NCI-H2081 (cell line): Measurements from ENCODE around the gene NR3C2.

Source experiments
- DNase-seq, 2 experiments: peaks; one replicate each; lab custom pipeline; 2025; lab: John Stamatoyannopoulos, UW

NR3C2 gene

DNA sequence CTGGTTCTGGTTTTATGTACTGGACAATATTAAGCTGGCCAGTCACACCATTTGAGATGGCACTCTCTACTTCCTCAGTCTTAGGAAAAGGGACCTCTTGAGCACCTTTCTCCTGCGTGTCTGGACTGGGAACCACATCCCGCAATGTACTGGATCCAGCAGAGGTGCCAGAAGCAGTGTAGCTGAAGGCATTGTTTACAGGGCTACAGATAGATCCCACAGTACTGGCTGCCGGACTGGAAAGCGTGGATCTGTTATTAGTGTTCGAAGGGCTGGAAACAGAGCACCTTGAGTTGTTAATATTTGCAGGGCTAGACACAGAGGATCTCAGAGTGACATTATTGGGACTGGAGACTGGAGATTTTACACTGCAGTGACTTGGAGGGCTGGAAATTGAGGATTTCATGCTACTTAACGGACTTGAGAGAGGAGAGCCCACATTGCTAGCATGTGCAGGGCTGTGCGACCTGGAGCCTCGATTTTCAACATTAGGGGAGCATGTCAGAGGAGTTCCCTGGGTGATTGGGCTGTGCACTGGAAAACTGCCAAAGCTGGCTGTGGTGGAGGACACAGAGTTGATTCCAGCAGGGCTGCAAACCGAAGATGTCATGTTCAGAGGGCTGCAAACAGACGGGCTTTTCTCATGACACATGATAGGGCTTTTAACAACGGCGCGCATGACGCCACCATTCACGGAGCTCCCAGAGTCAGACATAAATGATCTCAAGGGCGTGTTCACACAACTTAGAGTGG lies 6.4 kb downstream of the NR3C2 start:
- no peak for DNase-seq

DNA sequence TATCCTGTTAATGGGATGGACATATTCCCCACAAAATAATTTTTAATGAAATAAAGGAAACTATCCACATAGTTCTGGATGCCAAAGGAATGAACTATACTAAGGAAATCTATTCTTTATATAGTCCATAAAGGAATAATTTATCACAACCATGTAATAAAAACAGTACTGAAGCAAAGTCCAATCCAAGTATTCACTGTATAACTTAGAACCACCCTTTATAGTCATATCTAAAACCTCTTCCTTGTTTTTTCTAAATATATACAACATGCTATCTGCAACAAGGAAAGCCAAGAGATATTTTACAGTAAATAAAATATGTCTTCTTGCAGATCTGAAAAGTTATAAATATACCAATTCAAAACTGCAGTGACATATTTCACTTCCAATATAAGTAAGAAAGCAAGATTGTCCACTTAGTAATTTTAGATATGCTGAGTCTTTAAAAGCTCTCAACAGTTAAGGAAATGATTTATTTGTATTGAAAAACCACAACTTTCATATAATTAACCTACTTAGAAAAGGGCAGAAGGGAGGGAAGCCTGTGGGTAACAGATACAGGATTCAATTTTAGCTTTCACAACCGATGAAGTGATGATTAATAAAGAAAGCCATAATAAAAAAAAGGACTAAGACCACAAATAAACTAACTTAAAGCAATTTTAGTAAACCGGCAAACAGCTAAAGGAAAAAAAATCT lies 8.0 kb downstream of the NR3C2 start:
- DNase-seq: no peak

DNA sequence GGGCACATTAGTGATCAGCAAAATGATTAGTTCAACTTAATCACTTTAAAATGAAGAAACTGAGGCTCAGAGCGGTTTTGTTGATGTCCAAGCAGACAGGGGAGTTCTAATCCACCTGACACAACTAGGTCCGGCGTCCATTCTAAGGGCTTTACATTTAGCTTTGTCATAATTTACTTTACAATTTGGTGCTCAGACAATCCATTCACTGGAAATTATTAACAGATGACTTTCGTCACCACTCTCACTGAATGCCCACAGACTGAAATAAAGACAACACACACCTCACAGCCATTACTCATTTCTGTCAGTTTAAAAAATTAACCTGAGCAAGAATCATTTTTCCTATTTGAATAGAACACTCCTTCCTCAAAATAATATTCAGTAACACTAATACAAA lies 10.8 kb downstream of the NR3C2 start:
- no peak for DNase-seq

DNA sequence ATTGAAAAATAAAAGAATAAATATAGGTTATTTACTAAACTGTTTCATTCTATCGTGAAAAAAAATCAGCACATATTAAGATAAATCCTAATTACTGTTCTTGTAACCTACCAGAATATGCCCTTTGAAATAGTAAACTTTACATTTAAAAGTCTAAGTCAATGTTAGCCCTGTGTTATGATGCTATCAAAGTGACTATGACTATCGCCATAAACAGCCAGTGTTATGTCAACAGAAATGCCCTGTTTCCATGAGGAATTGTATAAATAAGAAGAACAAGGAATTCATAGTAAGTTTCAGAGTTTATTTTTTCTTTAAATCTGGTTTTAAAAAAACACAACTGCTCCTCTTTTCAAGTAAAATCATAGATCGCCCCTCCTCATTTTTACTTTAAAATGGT lies 11.4 kb downstream of the NR3C2 start:
- no peak for DNase-seq

DNA sequence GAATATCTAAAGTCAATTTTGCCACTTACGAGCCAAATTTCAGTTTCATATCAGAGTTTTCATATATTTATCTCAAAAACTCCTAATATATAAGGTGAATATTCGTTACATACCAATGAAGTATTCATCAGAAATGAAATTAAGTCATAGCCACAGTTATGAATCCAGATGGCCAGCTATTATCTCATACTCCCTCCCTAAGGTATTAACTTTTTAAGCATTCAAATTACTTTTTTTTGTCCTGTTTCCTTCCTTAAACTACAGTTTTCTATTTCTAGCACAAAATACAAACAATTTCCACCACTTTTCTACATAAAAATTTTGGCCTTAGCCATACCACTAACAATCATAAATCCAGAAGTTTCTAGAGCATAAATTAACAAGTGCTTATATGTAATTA lies 13.0 kb downstream of the NR3C2 start:
- no peak for DNase-seq

DNA sequence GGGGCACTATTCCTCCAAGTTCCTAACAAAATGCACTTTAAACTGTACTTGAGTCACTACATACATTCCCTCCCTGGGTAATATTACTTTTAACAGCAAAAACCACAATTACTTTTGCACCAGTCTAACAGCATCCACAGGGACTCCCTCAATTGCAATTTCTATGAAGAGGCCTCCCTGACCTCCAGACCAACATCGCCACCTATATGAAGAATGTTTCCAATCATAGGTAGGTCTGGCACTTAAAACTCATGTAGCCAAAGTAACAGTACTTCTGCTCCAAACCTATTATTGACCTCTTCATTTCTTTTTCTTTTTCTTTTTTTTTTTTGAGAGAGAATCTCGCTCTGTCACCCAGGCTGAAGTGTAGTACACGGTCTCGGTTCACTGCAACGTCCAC lies 15.6 kb downstream of the NR3C2 start:
- DNase-seq: no peak

DNA sequence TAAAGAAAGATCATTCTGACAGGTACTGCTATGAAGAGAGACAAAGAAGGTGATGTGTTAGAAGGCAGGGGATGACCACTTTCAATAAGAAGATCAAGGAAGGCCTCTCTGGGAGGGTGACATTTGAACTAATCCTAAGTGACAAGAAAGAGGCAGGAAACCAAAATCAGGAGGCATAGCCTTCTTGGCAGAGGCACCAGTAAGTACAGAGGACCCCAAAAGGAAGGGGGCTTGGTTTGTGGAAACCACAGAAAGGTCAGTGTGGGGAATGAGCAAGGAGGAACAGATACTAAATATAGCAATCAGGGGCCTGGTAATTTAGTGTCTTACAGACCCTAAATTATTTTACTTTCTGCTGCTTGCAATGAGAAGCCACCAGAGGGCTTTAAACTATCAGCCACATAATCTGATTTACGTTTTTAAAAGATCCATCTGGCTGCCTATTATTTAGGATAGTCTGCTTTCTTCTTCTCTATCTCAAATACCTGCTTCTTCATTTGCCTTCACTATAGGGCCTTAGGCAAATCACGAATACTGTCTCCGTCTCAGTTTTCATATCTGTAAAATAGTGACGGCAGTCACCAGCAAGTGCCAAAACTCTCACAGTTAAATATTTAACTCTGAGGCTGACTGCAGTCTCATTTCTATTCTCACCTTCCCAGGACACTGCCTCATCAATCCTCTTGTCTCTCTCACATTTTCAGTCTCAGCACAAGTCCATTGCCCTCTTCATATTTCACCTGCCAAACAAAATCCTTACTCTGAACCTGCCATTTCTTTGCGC lies 16.7 kb downstream of the NR3C2 start:
- DNase-seq: no peak

DNA sequence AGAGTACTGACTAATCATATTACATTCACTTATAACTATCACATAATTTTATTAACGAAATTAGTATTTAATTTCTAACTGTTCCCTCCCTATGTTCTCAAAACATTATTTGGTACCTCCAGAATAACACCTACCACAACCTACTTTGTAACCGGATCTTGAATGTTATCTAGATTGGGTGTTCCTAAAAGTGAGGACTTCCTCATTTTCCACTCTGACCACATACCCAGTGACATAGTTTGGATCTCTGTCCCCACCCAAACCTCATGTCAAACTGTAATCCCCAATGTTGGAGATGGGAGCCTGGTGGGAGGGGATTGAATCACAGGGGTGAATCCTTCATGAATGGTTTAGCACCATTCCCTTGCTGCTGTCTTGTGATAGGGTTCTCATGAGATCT lies 21.8 kb downstream of the NR3C2 start:
- no peak for DNase-seq

DNA sequence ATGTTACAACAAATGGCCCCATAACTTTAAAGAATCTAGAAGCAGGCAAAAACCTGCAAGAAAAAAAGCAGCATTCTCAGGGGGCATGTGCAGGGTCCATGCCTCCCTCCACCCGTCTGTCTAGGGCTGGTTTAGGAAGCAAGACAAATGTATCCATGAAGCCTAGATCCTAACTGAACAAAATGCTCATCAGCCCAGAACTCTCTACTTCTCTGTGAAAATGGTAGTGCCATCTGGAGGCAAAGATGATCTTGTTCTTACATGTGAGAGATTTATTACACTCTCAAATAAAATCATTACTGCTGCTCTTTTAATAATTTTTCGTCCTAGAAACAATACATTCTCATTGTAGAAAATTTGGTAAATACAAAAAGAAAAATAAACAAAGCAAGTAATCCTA lies 26.7 kb downstream of the NR3C2 start:
- no peak for DNase-seq

DNA sequence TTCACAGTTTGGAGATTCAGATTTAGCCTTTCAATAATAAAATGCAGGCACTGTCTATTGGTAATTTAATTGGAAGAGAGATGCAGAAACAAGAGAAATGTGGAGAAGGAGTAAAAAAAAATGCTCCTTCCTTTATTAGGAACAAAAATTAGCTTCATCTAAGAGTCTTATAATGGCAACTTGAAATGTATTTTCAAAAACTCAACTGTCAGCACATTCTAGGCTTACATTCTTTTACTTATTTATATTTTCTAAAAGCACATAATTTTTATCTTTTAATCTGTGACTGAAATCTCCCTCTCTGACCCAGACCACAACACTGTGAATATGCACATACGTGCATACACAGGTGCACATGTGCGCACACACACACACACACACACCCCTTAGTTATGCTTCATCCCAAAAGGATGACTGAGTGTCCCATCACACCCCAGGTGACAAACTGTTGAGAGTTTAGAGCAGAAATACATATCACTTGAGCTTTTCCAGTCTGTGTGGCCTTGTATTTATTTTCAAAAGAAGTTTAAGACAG lies 29.7 kb downstream of the NR3C2 start:
- no peak for DNase-seq

DNA sequence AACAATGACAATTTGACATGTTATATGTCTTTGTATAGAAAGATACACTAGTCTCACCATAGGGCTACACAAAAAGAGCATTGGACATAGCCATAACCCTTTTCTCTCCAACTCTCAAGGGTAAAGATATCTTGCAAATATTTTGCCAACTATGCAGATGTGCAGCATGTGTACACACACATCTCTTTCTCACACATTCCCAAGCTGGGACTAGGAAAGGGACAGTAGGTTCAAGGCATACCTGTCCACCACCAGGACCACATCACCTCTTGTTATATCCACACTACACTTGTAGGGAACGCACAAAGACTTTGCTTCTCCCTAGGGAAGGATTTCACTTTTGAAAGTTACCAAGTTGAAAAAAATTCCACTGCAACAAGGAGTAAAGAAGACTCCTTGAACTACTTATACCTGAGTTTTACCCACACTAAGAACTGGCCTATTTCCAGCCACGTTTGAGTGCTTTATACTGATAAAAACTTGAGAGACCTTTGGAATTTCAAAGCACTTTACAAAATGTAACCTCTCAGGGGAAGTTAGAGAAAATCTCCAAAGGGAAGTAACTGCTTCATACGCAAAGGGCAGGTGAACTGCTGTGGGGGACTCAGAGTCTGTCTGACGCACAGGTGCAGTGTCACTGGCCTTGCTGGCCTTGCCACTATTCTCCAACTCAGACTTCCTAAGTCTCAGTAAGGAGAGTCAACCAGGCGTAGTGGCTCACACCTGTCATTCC lies 36.9 kb downstream of the NR3C2 start:
- no peak for DNase-seq

DNA sequence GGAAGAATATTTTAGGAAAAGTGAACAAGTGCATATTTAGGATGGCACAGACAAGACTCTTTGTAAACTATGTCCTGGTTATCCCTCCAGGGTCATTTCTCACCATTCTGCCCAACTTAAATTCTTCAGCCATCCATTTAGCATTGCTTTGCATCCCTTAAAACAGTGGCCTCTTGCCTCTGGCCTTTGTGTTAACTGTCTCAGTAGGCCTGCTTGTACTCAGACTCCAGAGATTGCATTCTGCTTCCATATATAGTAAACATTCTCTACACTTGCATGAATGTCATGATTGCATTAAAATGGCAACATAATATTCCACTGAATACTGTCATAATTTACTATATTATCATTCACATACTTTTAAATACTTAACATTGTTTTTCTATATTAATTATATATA lies 43.2 kb downstream of the NR3C2 start:
- no peak for DNase-seq

DNA sequence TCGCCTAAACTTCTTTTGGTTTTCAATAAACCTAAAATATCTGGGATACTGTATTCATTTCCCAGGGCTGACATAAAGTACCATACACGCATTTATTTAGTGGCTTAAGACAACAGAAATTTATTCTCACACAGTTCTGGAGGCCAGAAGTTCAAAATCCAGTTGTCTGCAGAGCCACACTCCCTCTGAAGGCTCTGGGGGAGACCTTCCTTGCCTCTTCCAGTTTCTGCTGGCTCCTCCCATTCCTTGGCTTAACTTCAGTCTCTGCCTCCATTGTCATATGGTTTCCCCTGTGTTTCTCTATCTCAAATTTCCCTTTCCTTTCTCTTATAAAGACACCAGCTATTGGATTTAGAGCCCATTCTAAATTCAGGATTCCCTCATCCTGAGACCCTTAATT lies 44.4 kb downstream of the NR3C2 start:
- DNase-seq: no peak

DNA sequence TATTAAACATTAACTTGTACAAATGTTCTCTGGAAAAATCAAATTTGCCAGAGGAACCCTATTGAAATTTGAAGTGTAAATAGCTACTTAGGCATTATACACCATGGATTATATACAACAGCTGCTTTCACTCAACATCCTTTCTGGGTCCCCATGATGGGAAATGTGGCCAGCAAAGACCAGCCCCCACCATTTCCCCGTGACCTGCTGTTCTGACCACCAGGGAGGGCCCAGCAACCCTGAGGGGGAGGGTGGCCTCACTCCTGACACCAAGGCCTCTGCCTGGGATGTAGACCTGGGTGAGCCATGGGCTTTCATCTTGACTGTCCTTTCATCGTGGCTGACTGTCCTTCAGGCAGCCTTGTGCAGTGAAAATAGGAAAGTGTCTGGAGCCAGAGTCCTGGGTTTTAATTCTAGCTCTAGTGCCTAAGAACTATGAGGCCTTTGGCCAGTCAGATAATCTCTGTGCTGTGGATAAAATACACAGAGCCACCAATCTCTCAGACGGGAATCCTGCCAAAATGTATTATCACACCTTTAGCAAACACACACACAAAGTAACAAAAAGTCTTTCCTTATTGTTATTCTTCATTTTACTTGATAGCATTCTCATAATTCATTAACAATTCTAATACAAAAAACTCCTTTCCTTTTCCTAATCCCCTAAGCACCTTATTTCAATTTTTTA lies 45.1 kb downstream of the NR3C2 start:
- DNase-seq: no peak

DNA sequence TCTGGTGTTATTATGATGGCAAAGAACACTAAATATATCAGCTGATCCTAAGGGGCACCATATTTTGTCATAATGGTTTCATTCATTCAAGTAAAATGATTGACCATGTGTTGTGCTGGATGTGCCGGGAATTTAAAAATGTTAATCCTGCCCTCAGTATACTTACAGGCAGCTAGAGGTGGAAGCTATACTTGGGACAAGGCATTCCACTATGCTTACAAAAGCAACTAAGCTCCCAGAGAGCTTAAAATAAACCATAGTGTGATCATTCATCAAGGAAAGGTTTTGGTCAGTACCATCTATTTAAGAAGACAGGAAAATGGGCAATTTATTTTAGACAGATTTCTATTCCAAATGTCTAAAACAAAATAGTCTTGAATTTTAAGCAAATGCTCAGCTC lies 46.4 kb downstream of the NR3C2 start:
- DNase-seq: no peak

DNA sequence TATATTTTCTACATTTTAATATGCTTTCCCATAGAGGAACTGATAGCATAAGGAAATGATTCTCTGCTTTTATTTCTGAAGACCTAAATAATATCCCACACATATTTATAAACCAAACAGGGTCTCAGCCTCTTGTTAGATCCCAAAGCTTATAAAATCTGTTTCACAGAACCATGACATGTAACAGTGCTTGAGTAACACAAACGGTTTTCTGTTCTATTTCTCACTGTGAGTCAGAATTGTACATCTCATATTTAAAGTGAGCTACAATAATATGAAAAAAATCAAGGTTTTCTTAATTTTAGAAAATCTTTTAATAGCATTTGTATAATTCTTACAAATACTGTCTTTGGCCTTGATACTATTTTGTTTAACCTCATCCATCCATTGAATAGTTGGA lies 51.2 kb downstream of the NR3C2 start:
- DNase-seq: no peak

DNA sequence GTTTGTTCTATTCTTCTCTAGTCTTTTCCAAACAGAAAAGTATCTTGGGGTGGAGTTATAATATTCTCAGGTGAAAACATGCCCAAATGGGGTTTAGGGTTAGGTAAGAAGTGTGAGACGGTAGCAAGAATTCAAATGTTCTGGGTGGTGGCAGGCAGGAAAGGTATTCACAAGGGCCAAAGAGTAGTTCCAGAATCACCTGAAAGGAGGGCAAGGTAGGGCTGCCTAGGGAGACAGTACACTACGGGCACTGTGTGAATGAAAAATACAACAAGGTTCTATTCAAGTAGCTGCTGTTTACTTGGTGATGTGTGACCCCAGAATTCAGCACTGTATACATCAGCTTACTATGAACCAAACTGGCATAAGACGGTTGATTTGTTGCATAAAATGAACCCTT lies 51.9 kb downstream of the NR3C2 start:
- no peak for DNase-seq

DNA sequence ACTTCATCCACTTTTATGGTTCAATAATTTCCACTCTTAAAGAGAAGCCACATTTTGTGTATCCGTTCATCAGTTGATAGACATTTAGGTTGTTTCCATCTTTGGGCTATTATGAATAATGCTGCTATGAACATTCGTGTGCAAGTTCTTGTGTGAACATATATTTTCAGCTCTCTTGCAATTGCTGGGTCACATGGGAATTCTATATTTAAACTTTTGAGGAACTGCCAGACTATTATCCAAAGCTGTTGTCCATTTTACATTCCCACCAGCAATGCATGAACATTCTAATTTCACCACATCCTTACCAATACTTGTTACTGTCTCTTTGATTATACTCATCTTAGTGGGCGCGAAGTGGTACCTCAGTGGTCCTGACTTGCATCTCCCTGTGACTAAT lies 61.9 kb downstream of the NR3C2 start:
- no peak for DNase-seq

DNA sequence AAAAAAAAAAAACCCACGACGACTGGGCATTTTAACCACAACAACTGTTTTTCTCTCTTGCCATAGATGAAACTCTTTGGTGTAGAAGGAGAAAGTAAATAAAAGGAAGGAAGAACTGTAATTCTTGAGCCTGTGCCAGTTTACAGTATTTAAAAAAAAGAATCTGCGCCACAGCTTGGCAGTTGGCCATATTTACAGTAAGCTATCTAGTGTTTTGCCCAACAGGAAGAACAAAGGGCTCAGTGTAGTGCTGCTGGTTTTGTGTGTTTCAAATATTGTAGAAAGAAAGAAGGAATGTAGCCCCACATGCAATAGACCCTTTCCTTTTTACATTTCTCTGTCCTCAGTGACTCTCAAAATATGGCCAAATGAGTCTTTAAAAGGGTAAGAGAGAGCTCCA lies 66.1 kb downstream of the NR3C2 start:
- DNase-seq: peak; percentile 51 to 75

DNA sequence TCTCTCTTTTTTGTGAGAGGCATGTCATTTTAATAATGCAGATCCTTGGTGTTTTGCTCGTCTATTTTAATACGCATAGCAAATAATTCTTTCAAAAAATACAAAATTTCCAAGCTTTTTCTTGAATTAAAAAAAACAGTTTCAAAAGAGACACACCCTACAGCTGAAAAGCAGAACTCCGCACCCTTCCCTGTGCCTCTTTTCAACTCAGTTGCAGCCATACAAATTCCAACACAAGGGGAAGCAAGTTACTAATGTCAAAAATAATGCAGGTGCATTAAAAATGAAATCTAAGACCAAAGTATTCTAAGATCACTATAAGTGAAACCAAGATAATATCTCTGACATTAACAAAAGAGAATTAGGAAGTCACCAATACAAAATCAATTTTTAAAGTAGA lies 66.6 kb downstream of the NR3C2 start:
- no peak for DNase-seq

DNA sequence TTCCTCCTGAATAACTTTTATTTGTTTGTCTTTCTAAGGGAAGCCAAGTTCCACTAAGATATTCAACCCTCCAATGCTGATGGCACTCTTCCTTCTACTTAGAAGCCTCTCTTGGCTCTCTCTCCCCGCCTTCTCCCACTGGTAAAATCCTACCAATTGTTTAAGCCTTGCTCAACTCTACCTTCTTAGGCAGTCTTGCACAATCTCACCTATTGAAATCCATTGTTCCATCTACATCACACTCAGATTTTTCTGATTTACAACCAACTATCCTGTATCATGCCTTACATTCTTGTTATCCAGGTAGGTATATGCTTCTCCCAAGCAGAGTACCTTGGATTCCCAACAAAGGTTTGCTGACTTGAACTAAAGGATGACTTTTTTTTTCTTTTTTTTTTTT lies 69.1 kb downstream of the NR3C2 start:
- no peak for DNase-seq

DNA sequence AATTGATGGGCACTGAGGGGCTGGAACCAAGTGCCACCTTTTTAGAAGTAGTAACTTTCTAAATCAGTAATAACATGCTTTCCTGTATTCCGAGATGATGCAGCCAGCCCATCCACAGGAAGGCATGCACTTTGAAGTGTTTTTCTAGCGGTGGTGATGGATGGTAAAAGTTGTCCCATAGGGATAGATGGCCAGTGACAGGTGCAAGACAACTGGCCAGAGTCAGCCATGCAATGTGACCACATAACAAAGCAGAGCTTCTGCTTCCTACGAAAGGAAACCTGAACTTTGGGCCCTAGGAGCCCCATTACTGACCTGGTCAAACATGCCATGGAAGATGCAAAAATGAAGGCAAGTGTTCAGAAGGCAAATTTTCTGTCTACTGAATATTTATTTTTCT lies 72.3 kb downstream of the NR3C2 start:
- no peak for DNase-seq
